Motor neuron (in vitro differentiated cells): ENCODE data around the gene CNR2. TPM values are rescaled to one million over a fixed set of nuclear protein-coding genes. Genes with fewer than 3 reads are reported as not detected.

Experiments used
- ATAC-seq, 8 experiments: fragments of 200-7000 bp; cut with Tn5 transposase; replicated peaks in 6 of 8; 2 replicates each; pipeline ENCODE4 v1.8.0; 2021; ENCODE audit warnings: mild to moderate bottlenecking in 8 of 8, moderate library complexity in 8 of 8
- H3K27ac ChIP-seq, 2 donors: fragments of 250-450 bp; sonication (Bioruptor Pico); 2 replicates each; pipeline ENCODE4 v1.9.0; 2021; ENCODE audit warnings: antibody characterized with exemption in 2 of 2, mild to moderate bottlenecking in 2 of 2, moderate library complexity in 1 of 2
- H3K4me1 ChIP-seq, 2 donors: fragments of 250-450 bp; sonication (Bioruptor Pico); replicated peaks in 1 of 2; 2 replicates each; pipeline ENCODE4 v1.6.1; 2021; ENCODE audit warnings: antibody characterized with exemption in 2 of 2, mild to moderate bottlenecking in 2 of 2, moderate library complexity in 1 of 2
- H3K4me3 ChIP-seq, 5 donors: fragments of 250-450 bp; sonication (Bioruptor Pico); 2 replicates each; pipeline ENCODE4 v1.9.0; 2021; ENCODE audit warnings: antibody characterized with exemption in 5 of 5, mild to moderate bottlenecking in 5 of 5, moderate library complexity in 4 of 5
- WGBS, 10 experiments: fragments of 450-650 bp; shearing (Covaris generic); methylation state at CpG; one replicate each; pipeline ENCODE4 v1.0.0; 2022; 5-methylcytosine and 5-hydroxymethylcytosine counted together
- in situ Hi-C, 9 experiments: fragments of 400-800 bp; cut with MboI; loops; one replicate each; pipeline ENCODE4 v1.15.0; 2021; ENCODE audit warnings: low sequenced_read_pairs in 9 of 9, low pct_unique_long_range_greater_than_20kb in 2 of 9; ENCODE audit not compliant: unreplicated experiment in 9 of 9
- total RNA-seq, 8 experiments: library from RNA; unstranded; fragments of 300-600 nt; gene quantifications; 2 replicates each; pipeline versions ENCODE4 v1.2.3 to v1.2.4, GENCODE V29; 2022

Gene CNR2
- total RNA-seq, 8 experiments from 2014 or later = 0.09 to 0.57 (median 0.11) TPM; not detected in 4

DNA sequence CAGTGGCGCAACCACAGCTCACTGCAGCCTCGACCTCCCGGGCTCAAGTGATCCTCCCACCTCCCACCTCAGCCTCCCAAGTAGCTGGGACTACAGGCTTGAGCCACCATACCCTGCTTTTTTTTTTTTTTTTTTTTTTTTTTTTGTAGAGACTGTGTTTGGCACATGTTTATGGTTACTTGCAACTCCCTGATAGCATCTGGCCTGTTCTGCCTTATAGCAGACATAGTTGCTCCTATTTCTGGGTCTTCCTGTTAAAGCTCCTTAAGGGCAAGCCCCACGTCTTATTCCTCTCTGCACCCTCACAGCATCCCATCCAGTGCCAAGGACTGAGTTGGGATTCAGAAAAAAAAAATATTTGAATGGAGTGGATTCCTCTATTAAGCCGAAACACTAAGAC is 17.1 kb upstream of the CNR2 start:
- Histone ChIP-seq H3K4me3 (no peak overlapping the region), H3K4me1 (no peaks in the 10 kb centered on the region), H3K27ac (no peak overlapping the region)
- 58 to 89% (median 77%) methylated on average over 1 to 5 of the region's 5 CpGs; no CpG with 5 or more reads in 4 of the 10 experiments for WGBS, 10 experiments
- in situ Hi-C loops = no loop called here
- no peak for ATAC-seq

DNA sequence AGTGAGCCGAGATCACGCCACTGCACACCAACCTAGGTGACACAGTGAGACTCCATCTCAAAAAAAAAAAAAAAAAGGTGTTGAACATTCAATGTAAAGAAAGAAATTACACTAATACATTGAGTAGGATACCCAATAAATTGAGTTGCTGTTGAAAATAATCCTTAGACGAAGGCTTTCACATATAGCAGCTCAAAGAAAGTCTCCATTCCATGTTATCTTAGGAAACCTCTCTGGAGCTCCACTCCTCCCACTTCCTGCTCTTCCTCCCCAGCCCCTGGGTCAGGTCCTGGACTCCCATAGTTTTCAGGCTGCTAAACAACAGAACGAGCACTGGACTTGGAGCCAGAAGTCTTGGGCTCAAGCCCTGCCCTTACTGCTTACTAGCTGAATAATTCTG is 15.6 kb upstream of the CNR2 start:
- no peak overlapping the region for H3K4me3 ChIP-seq
- ATAC-seq = no peak
- WGBS, 10 experiments = 42 to 87% (median 69%) methylated on average over 2 to 4 of the region's 4 CpGs; no CpG with 5 or more reads in 2 of the 10 experiments

DNA sequence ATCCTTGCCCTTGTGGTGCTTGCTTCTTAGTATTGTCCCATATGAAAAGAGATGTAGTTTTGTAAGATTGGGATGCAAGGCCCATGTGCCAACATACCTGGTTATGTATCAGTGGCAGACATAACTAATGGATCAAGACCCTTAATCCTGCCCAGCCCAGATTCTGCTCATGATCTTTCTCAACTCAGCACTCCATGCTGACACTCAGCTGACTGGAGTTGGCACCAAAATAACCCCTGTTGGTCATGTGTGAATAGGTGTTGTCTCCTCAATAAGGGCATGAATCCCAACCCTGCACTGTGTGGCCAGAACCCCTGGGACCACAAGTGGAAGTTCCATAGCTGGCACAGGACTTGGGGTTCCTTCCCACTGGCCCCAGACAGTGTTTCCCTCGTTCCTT is 13.9 kb upstream of the CNR2 start:
- no peak overlapping the region for H3K27ac ChIP-seq
- H3K4me1 ChIP-seq = no peaks in the 10 kb centered on the region
- 0 to 33% (median 13%) methylated on average over 1 of the region's 1 CpG; no CpG with 5 or more reads in 7 of the 10 experiments for WGBS, 10 experiments
- ATAC-seq = no peak
- no peak overlapping the region for H3K4me3 ChIP-seq
- in situ Hi-C loops = no loop called here

More for the DNA sequence above, 15.6 kb upstream of the CNR2 start:
- Histone ChIP-seq H3K27ac (no peak overlapping the region), H3K4me1 (no peaks in the 10 kb centered on the region)
- in situ Hi-C loops = no loop called here

DNA sequence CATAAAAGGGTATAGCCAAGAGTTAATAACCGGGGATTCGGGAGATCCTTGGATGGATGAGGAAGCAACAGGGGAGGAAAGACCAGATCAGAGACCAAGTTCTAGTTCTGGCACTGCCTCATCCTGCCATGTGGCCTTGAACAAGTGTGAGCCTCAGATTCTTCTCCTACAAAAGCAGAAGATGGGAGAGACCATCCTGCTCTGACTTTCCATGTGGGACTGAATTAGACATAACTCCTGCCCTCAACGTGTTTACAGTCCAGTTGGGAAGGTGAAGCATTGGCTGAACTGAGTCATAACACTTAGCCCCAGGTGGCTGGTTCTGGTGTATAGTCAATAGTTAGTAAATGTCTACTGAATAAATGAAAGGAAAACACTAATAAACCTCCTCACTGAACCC is 12.1 kb upstream of the CNR2 start:
- WGBS, 10 experiments = 18 to 95% (median 67%) methylated on average over 1 to 3 of the region's 3 CpGs; no CpG with 5 or more reads in 3 of the 10 experiments
- H3K27ac ChIP-seq = no peak overlapping the region
- in situ Hi-C loops = no loop called here
- ATAC-seq = no peak
- H3K4me1 ChIP-seq = no peaks in the 10 kb centered on the region
- H3K4me3 ChIP-seq = no peak overlapping the region

DNA sequence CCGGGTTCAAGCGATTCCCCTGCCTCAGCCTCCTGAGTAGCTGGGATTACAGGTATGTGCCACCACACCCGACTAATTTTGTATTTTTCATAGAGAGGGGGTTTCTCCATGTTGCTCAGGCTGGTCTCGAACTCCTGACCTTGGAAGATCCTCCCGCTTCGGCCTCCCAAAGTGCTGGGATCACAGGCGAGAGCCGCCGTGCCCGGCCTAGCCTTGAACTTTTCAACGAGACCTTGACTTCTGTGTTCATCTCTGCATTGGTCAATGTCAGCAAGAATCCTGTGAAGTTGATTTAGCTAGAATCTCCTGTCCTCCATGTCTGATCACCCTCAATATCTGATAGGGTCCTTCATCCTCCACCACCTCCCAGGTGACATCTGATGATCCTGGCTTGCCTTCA is 11.4 kb upstream of the CNR2 start:
- 64 to 100% (median 85%) methylated on average over 2 to 11 of the region's 11 CpGs; no CpG with 5 or more reads in 1 of the 10 experiments for WGBS, 10 experiments
- Histone ChIP-seq H3K27ac (no peak overlapping the region), H3K4me3 (no peak overlapping the region), H3K4me1 (no peaks in the 10 kb centered on the region)
- in situ Hi-C loops = no loop called here
- ATAC-seq = no peak

DNA sequence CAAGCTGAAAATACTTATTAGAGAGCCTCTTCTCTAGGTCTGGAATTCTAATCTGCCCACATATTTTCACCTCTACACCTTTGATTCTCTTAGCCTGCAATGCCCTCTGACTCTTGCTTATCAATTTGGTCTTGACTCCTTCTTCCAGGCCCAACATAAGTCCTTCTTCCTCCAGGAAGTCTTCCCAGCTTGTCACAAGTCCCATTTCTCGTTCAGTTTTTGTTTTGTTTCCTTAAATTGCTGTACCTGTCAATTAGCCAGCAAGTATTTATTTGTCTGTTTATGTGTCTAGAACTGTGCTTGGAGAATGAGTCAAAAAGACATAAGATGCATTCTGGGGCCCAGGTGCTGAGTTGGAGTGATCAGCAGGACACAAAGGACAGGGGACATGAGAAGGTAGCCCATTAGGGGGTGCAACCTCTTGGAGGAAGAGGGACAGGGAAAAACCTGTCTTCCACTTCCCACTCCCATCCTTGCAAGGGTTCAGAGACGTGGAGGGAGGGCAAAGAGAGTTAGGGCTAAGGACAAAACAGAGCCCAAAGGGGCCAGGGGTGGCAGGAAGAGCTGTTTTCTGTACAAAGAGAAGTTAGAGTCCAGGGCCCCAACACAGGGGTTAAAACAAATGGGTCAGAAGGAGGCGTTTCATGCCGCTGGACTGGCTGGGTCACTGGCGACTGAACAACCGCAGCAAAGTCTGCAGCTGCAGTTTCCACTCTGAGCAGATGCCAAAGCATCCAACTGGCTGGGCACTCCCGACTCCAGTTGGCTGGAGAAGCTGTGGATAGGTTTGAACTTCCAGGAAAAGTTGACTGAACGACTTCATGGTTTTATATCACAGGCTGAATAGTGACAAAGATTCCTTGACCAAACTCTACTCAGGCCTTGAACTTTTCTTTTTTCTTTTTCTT is 10.7 kb upstream of the CNR2 start:
- Histone ChIP-seq H3K4me1 (no peaks in the 10 kb centered on the region), H3K27ac (no peak overlapping the region), H3K4me3 (no peak overlapping the region)
- ATAC-seq = no peak
- in situ Hi-C loops = no loop called here
- 0 to 86% (median 57%) methylated on average over 1 to 8 of the region's 8 CpGs for WGBS, 10 experiments

DNA sequence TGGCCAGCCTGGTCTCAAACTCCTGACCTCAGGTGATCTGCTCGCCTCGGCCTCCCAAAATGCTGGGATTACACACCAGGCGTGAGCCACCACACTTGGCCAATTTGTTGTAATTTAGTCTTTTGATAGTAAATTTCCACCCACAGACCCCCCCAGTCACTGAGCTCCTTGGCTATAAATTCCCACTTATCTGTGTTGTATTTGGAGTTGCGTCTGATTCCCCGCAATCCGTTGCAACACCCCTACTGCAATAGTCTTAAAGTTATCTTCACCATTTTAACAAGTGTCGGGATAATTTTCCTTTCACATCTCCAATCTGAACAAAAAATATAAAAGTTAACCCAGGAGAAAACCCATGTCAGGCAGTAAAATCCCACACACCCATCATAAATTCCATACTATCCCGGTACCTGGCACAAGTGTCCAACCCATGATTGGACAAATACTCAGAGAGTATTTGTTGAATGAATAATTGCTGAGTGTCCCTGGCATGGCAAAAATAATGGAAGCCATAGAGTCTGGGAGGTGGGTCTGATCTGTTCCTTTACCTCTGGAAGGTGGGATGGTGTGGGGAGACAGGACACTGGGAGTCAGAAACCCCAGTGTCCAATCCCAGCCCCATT is 9.3 kb upstream of the CNR2 start:
- H3K4me3 ChIP-seq = no peak overlapping the region
- no peaks in the 10 kb centered on the region for H3K4me1 ChIP-seq
- in situ Hi-C loops = no loop called here
- ATAC-seq = no peak
- H3K27ac ChIP-seq = no peak overlapping the region
- 80 to 100% (median 90%) methylated on average over 1 to 8 of the region's 8 CpGs for WGBS, 10 experiments

DNA sequence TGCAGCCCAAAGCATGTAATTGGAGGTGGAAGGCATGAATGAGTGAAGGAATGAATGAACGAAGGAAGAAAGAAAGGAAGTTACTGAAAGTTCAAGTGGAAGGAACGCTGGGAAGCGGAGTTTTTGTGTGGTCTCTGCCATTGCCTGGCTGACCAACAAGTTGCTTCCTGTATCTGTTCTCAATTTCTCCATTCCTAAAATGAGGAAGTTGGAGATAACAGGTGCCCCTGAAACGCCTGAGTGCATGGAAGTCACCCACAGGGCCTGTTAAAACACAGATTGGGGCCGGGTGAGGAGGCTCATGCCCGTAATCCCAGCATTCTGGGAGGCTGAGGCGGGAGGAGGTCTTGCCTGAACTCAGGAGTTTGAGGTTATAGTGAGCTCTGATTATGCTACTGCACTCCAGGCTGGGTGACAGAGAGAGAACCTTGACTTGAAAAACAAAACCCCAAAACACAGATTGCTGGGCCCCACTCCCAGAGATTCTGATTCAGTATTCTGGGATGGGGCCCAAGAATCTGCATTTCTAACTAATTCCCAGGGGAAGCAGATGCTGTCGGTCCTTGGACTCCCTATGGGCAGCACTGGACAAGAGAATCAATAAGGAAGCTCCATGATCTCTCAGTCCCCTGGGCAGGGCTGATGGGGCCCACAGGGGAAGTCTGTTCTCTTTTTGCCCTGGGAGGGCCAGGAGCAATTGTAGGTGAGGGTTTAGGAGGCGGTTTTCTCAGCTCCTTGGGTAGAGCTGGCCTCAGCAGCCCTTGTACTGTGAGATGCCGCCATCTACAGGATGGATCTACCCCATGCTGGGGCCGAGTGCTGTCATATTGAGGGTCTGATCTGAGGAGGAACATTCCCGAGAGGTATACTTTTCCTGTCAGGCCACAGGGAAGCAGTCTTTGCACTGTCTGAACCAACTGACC is 3.3 kb upstream of the CNR2 start:
- peak; percentile 92 to 100 (median 98) for ATAC-seq
- 31 to 100% (median 57%) methylated on average over 1 to 10 of the region's 12 CpGs; no CpG with 5 or more reads in 1 of the 10 experiments for WGBS, 10 experiments
- Histone ChIP-seq H3K4me3 (no peak overlapping the region), H3K27ac (no peak overlapping the region), H3K4me1 (no peaks in the 10 kb centered on the region)
- in situ Hi-C loops = no loop called here

DNA sequence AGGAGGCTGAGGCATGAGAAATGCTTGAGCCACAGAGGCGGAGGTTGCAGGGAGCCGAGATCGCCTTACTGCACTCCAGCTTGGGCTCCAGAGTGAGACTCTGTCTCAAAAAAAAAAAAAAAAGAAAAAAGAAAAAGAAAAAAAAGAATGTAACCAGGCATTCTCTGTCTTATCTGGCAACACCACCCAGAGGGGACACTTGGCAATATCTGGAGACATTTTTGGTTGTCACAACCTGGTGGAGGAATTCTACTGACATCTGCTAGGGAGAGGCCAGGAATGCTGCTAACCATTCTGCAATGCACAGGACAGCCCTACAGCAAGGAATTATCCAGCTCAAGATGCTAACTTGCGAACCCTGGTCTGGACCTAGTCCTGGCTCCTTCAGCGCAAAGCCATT is 2.3 kb upstream of the CNR2 start:
- no peak for ATAC-seq
- no peak overlapping the region for H3K27ac ChIP-seq
- in situ Hi-C loops = no loop called here
- 76 to 100% (median 94%) methylated on average over 1 to 5 of the region's 5 CpGs; no CpG with 5 or more reads in 2 of the 10 experiments for WGBS, 10 experiments
- H3K4me1 ChIP-seq = no peaks in the 10 kb centered on the region
- H3K4me3 ChIP-seq = no peak overlapping the region

DNA sequence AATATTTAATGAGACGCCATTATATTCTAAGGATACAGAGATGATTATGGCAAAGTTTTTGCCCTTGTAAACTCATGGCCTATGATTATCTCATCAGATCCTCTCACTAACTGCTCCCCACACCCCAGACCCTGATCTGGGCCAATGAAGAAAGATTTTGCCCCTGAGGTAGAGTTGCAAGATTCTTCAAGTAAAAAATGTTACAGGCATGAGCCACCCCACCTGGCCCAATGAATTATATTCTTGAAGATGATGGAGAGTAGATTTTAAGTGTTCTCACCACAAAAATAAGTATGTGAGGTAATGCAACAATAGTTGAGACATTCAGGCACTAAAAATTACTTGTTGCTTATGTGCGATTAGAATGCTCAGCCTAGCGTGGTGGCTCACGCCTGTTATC is 1.8 kb upstream of the CNR2 start:
- H3K4me3 ChIP-seq = no peak overlapping the region
- 82 to 100% (median 97%) methylated on average over 1 to 4 of the region's 4 CpGs; no CpG with 5 or more reads in 4 of the 10 experiments for WGBS, 10 experiments
- in situ Hi-C loops = no loop called here

DNA sequence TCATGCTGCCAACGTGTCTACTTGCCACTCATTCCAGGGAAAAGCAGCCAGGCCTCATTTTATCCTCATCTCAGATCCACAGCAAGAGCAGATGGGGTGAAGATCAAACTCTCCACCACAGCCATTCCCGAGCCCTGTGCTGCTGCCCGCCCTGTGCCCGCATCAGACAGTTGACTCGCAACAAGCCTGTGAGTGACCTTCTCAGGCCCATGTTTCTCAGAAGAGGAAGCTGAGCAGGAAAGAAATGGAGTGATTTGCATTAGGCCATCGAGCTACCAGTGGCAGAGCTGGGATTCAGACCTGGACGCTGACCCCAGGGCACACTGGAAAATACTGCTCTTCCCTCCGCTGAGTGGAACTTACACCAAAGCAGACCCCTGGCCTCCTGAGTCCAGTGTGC is 1.2 kb downstream of the CNR2 start:
- WGBS, 10 experiments = 27 to 88% (median 71%) methylated on average over 1 to 5 of the region's 8 CpGs; no CpG with 5 or more reads in 5 of the 10 experiments
- Histone ChIP-seq H3K4me1 (no peaks in the 10 kb centered on the region), H3K4me3 (no peak overlapping the region), H3K27ac (no peak overlapping the region)
- in situ Hi-C loops = no loop called here
- ATAC-seq = no peak

More for the DNA sequence above, 1.8 kb upstream of the CNR2 start:
- no peak overlapping the region for H3K27ac ChIP-seq
- ATAC-seq = no peak
- H3K4me1 ChIP-seq = no peaks in the 10 kb centered on the region

DNA sequence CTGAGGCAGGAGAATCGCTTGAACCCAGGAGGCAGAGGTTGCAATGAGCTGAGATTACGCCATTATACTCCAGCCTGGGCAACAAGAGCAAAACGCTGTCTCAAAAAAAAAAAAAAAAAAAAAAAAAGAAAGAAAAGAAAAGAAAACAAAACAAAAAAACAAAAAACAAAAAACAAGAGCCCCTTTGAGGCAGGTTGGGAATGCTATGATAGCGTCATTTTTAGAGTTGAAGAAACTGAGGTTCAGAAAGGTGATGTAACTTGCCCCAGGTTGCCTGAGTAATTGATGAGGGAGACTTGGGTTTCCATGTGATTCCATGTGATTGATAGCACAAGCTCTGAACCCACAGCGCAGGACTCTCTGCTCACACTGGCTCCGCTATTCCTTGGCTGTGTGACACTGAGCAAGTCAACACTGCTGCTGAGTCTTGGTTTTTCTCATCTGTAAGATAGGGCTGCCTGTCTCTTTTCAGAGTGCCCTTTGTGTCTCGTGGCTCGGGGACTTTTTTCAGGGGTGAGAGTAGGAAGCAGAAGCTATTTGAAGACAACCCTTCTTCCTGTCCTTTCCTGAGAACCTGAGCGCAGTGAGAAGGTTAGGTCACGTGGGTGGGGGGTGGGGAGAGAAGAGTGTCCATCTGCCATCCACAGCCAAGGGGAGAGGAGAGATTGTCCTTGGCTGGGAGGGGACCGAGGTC is 2.5 kb downstream of the CNR2 start:
- ATAC-seq = no peak
- in situ Hi-C loops = no loop called here
- Histone ChIP-seq H3K4me1 (no peaks in the 10 kb centered on the region), H3K27ac (no peak overlapping the region), H3K4me3 (no peak overlapping the region)
- WGBS, 10 experiments = 51 to 93% (median 85%) methylated on average over 4 to 10 of the region's 11 CpGs
